ENCODE measurements around the gene SHISA9.
A peak's percentile ranks its signal among the peaks of the same experiment; 100 is the strongest.

Gene SHISA9

DNA sequence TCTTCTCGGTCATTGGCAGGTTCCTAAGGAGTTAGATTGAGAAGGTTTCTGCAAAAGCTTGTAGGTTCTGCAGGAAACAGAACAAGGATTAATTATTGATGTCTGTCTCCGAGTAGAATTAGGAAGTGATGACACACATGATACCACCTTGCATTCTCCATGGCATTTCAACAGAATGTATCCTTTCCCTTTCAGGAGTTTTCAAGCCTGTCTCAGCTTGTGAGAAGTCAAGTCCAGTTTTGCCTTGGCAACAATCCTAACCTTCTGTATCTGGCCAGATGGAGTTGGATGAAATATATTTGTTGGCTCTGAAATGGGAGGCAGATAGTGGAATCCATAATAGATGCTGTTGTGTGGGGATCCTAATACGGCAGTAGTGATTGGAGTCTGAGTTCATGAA is 235.5 kb downstream of the SHISA9 start:
- DNase-seq: no peak

DNA sequence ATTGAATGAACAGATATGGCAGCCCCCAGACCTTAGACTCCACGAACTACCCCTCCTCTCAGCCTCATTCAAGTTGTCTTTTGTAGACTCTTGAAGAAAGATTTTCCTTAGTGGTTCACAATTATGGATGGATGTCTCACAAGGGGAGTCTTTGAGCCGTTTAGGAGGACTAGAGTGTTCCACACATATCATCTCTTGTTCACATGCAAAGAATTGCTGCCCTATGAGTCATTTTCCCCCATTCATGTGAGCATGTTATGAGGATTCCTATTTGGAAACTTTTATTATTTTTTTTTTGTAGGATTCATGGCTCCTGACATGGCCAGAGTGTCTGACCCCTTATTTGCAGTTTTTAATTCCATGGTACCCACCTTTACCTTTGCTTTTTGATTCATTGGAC is 237.1 kb downstream of the SHISA9 start:
- DNase-seq: no peak

GRCh38 chr16:13139661-13140241 is 238.4 kb downstream of the SHISA9 start:
- no peak for DNase-seq

DNA sequence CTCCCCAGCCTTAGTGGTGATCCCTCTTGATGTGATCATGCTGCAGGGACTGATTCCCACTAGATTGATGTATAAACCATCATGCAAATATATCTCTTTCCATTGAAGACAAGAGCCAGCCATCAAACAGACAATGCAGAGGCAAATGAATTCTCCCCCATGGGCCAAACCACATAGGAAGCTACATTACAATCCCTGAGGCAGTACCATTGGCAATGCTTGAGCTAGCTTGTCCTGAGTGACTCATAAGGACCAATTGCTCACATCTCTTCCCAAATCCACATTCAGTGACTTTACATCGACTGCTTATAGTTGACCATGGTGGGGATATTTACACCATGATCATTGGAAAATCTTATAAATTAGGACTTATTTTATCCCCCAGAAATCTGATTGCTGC is 242.2 kb downstream of the SHISA9 start:
- DNase-seq: no peak

GRCh38 chr16:13146829-13147228 is 245.4 kb downstream of the SHISA9 start:
- no peak for DNase-seq

DNA sequence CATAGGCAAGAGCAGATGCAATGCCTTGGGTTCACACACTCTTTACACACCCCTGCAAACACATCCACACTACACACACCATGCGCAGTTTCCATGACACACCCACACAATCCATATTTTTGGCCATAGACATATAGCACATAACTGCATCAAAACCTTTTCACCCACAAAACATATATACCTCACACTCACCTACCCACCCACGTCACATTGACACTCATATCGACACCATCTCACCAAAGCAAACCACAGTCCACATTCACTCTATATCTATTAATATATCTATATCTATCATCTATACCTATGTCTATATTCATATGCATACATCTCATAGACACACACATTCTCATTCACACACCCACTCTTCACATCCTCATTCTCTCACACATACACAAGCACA is 246.9 kb downstream of the SHISA9 start:
- DNase-seq: no peak

- DNase-seq: no peak
Observed at GRCh38 chr16:13148836-13149235, 247.4 kb downstream of the SHISA9 start.

- no peak for DNase-seq
Observed at GRCh38 chr16:13150181-13150885, 248.9 kb downstream of the SHISA9 start.

- DNase-seq: no peak
Observed at GRCh38 chr16:13153696-13154095, 252.3 kb downstream of the SHISA9 start.

GRCh38 chr16:13154799-13155198 is 253.4 kb downstream of the SHISA9 start:
- no peak for DNase-seq

DNA sequence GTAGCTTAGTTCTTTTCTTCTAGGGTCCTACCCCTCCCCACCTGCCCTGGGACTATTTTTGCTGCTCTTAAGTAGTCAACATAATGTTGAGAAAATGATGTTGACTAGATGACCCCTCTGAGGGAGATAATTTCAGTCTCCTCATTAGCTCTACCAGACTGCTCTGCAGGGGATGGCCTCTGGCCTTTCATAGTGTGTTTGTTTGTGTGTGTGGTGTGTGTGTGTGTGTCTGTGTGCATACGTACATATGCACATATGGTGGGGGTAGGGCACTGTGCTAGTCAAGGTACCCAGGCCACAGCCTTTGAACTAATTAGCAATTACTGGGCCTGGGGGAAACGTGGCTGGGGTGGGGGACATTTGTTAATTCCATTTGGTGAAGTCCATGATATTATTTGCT is 254.0 kb downstream of the SHISA9 start:
- no peak for DNase-seq

DNA sequence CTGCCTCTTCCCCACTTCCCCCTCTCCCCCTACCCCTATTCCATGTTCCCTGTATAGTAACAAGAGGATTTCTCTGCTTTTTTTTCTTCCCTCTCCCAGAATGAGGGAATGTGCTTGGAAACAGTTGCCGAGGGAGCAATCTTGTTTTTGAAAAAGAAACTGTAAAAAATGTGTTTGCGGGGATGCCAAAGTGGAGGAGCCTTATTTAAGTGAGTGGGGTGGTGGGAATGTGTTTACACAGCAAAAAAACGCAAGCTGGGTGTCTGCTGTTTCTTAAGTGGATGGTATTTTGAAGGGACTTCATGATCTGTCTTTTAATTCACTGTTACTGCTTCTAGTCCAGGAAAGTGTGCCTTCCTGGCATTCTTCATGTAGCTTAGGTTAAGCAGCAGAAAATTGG is 254.4 kb downstream of the SHISA9 start:
- DNase-seq: no peak

GRCh38 chr16:13157082-13157481 is 255.7 kb downstream of the SHISA9 start:
- no peak for DNase-seq

DNA sequence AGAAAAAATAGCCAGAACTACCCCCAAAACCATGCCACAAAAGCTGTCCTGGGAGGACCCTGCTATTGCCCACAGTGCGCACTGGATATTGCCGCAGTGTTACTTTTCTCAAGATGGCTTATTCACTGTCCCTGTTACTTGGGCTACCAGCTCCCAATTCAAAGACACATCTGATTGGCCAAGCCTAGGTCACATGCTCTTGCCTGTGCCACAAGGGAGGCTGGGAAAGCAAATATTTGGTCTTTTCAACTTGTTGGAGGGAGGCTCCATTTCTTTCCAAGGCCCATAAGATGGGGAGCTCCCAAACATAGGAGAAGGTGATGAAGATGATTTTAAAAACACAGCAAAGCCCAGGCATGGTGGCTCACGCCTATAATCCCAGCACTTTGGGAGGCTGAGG is 257.0 kb downstream of the SHISA9 start:
- DNase-seq: no peak

DNA sequence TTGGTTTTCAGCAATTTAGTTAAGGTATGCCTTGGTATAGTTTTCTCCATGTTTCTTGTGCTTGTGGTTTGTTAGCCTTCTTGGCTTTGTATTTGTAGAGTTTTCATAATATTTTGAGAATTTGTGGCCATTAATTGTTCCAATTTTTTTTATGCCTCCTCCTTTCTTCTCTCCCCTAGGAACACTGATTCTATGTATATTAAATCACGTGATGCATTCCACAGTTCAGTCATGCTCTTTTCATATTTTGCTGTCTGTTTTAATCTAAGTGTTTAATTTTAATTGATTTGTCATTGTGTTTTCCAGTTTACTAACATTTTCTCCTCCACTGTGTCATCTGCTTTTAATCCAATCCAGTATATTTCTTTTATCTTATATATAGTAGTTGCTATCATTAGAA is 263.6 kb downstream of the SHISA9 start:
- DNase-seq: no peak

DNA sequence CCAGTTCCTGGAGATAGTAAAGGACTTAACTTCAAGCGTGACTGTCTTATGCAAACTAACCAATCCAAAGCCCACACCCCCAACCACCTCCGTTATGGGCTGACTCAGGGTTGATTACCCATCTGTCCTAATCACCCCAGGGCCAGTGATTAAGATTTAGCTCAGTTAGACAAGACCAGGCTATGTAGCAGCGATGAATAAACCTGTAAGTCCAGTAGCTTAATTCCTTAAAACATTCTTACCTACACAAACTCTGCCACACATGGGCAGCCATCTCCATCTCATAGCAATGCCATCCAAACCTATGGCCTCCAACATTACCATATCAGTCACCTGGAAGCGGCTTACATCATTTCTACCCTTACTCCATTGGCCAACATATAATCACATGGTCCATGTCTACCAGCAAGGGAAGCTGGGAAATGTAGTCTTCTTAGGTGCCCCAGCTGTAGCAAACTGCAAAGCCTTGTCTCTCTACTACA is 266.7 kb downstream of the SHISA9 start:
- DNase-seq: no peak

DNA sequence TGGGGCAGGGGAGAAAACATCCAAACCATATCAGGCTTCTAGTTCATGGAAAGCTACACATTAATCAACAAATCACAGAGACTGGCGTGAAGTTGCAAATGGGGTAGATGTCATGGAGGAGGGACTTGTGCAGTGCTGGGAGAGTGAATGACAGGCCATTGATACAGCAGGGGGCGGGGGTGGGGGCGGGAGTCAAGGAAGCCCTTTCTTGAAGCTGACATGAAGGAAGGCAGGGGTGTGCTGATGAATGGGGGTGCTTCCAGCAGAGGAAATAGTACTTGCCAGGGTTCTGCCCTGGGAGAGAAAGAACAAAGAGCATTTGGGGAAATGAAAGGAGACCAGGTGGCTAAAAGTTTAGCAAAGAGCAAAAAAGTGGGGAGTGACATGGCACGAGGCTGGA is 269.9 kb downstream of the SHISA9 start:
- DNase-seq: no peak

GRCh38 chr16:13176711-13177110 is 275.3 kb downstream of the SHISA9 start:
- no peak for DNase-seq

GRCh38 chr16:13178318-13178717 is 276.9 kb downstream of the SHISA9 start:
- peak; percentile 10 to 52 for DNase-seq

GRCh38 chr16:13181432-13181831 is 280.0 kb downstream of the SHISA9 start:
- DNase-seq: no peak

GRCh38 chr16:13186813-13187212 is 285.4 kb downstream of the SHISA9 start:
- DNase-seq: no peak

DNA sequence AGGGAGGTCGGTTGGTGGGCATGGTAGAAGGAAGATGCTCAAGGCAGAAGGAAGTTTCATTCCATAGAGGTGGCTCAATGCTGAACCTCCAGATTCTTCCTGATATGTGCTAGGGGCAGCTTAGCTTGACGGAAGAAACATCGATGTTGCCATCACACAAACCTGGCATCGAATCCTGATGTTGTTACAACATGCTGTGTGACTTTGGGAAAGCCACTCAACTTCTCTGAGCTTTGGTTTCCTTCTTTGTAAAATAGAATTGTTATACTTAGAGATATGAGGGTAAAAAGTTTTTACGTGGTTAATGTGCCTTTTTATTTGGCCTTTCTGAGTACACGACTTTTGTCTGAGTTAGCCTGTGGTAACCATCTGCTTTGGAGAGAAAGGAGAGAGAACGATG is 287.9 kb downstream of the SHISA9 start:
- DNase-seq: no peak

DNA sequence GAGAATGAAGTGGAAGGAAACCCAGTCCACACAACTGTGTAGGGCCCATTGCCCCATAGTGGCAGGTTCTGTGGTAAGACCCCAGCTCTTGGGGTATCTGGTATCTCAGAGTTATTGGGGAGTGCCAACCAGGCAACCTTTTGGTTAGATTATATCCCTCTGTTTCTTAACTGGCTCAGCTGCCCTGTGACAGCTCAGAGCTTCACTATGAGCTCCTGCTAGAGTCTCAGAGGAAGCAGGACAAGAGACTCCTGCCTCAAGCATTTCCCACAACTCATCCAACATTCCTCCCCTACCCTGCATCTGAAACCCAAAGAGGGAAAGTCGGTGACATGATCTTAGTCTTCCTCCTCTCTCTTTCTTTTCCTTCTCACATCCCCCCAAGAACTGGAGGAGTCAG is 292.3 kb downstream of the SHISA9 start:
- no peak for DNase-seq

DNA sequence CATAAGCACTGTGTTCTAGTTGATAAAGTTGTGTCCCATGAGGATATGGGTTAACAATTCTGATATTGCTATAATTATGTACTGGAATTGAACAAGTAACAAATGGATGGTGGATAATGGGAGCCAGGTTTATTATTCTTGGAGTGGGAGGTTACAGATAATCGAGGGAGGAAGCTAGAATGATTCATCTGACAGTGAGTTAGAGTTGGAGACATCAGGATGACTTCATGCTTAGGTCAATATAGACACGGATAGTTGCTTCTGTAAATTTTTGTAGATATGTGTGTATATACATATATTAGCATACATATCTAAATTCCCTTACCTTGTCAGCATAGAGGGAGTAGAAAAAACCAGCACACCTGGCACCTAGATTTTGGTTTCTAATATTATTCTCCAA is 293.4 kb downstream of the SHISA9 start:
- DNase-seq: no peak

- DNase-seq: no peak
Observed at GRCh38 chr16:13203725-13204124, 302.3 kb downstream of the SHISA9 start.

All from hippocampal formation (tissue), 2 donors.